Activated CD4-positive, alpha-beta T cell treated with anti-CD3 and anti-CD28 coated beads, Interleukin-10, Interleukin-2, amounts not matched to agents 100 ng/mL and 50 ng/mL, durations not matched to agents 16 hours and 8 hours (primary cell): Measurements from ENCODE around the gene ACO1.

Experiments used
- DNase-seq: peaks from one replicate; pipeline ENCODE4 v3.0.0-alpha.2; 2020

Gene ACO1

DNA sequence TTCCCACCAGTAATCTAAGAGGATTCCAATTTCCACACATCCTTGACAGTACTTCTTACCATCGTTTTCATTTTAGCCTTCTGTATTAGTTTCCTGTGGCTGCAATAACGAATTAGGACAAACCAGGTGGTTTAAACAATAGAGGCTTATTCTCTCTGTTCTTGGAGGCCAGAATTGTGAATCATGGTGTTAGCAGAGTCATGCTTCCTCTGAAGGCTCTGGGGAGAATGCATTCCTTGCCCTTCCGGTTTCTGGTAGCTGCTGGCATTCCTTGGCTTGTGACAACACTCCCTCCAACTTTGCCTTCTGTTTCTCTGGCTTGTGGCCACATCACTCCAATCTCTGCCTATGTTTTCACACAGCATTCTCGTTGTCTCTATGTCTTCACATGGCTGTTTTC is 118.0 kb downstream of the ACO1 start:
- no peak for DNase-seq

DNA sequence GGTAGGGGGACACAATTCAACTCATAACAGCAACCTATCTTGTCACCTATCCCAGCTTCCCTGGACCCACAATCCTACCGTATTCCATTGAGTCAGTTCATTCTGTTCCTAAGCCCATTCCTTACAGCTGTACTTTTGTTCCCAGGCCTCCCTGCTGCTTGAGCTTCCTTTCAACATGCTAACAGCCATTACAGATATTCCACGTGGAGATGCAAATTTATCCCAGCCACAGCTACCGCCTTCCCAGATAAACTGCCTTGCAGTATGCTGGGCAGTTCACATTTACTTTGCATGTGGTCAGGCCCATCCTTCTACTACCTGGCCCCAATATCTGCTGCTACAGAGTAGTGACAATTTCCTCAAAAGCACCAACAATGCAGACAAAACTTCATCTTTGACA is 118.6 kb downstream of the ACO1 start:
- no peak for DNase-seq
